NCI-H2227 treated with DMSO at 0.1 percent for 48 hours (cell line): Measurements from ENCODE around the gene KRTAP7-1.

Source experiments
- DNase-seq: peaks from one replicate; lab custom pipeline; 2025; lab: John Stamatoyannopoulos, UW

KRTAP7-1 gene

GRCh38 chr21:30829659-30830058 lies at the start of gene KRTAP7-1:
TSS of gene KRTAP7-1 (minus strand) at chr21:30829759. CDS start at chr21:30829698, 61 bp downstream.
- no peak for DNase-seq

- DNase-seq = no peak
Measured at GRCh38 chr21:30874526-30874925, 45.0 kb upstream of the KRTAP7-1 start.

- no peak for DNase-seq
Measured at GRCh38 chr21:30847627-30848500, 18.3 kb upstream of the KRTAP7-1 start.

GRCh38 chr21:30842990-30843389 lies 13.4 kb upstream of the KRTAP7-1 start:
- DNase-seq = no peak

- DNase-seq = no peak
Measured at GRCh38 chr21:30839304-30839703, 9.7 kb upstream of the KRTAP7-1 start.

GRCh38 chr21:30838536-30838935 lies 9.0 kb upstream of the KRTAP7-1 start:
- no peak for DNase-seq

GRCh38 chr21:30831194-30831765 lies 1.7 kb upstream of the KRTAP7-1 start:
- DNase-seq = no peak

- DNase-seq = no peak
Measured at GRCh38 chr21:30818837-30819610, 10.5 kb downstream of the KRTAP7-1 start.

GRCh38 chr21:30813174-30813573 lies 16.4 kb downstream of the KRTAP7-1 start, which contains the start of gene KRTAP8-1:
TSS of gene KRTAP8-1 (minus strand) at chr21:30813274. CDS start at chr21:30813220, 54 bp downstream.
- DNase-seq = no peak

- DNase-seq = no peak
Measured at GRCh38 chr21:30800605-30801004, 29.0 kb downstream of the KRTAP7-1 start.

- DNase-seq = no peak
Measured at GRCh38 chr21:30793581-30794314, 35.8 kb downstream of the KRTAP7-1 start.

- no peak for DNase-seq
Measured at GRCh38 chr21:30779249-30779648, 50.3 kb downstream of the KRTAP7-1 start.
